GM19043 (cell line): ENCODE data around the gene MUC21.

Source experiments
- ATAC-seq: cut with Tn5 transposase; IDR thresholded peaks from one replicate; pipeline ENCODE4 v1.9.1; 2021; ENCODE audit warnings: low read depth; ENCODE audit not compliant: unreplicated experiment

The MUC21 gene

DNA sequence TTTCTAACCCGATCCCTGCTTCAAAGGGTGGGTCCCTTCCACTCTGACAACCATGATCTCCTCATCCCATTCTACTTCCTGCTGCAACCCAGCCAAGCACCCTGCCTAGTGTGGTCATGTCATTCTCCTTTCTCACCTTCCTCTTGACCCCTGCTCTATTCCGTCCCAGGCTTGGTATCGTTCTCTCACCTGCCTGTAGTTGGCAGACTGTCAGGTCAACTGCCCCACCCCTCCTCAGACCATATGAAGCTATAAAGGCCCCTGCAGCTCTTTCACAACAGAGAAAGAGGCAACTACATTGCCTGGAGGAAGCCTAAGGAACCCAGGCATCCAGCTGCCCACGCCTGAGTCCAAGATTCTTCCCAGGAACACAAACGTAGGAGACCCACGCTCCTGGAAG is at the start of gene MUC21:
Gene MUC21, plus strand, starts transcription at position 280 of the 400 bp plus-strand sequence. CDS start 241 bp downstream, outside the sequence.
- ATAC-seq: no peak

- no peak for ATAC-seq
These were observed 48.5 kb upstream of the MUC21 start for GRCh38 chr6:30935018-30935417.

GRCh38 chr6:30937265-30937664 is 46.3 kb upstream of the MUC21 start:
- no peak for ATAC-seq

- no peak for ATAC-seq
These were observed 44.8 kb upstream of the MUC21 start for GRCh38 chr6:30938730-30939129.

- no peak for ATAC-seq
These were observed 44.0 kb upstream of the MUC21 start for GRCh38 chr6:30939473-30939872.

DNA sequence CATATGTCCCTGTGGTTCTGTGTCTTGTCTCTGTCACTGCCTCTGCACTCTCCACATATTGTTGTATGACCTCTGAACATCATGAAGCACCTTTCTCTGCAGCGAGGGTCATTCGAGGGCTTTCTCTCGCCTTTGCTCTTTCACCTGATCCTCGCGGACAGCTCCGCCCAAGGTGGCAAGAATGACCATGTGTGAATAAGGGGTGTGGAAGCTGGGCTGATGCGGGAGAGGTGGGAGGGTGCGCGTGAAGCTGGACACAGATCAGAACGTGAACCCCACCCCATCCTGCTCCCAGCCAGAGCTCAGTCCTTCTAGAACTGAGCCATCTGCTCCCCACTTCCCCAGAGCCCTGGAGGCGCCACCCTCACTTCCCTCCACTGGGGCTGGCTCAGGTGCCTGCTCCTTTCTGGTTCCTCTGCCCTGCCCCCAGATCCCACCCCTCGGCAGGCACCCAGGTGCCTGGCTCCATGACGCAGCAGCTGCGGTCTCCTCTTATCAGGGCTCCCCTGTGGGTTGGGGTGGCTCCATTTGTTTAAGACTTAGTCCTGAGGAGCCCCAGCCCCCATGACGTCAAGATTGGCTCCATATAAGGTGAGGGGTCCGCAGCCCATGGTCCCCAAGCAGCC is 43.0 kb upstream of the MUC21 start, which contains the start of gene MUCL3:
Gene MUCL3, plus strand, starts transcription at position 613 of the 626 bp plus-strand sequence. CDS start 27 bp downstream, outside the sequence.
- ATAC-seq: no peak

- no peak for ATAC-seq
These were observed 41.0 kb upstream of the MUC21 start for GRCh38 chr6:30942338-30943060.

DNA sequence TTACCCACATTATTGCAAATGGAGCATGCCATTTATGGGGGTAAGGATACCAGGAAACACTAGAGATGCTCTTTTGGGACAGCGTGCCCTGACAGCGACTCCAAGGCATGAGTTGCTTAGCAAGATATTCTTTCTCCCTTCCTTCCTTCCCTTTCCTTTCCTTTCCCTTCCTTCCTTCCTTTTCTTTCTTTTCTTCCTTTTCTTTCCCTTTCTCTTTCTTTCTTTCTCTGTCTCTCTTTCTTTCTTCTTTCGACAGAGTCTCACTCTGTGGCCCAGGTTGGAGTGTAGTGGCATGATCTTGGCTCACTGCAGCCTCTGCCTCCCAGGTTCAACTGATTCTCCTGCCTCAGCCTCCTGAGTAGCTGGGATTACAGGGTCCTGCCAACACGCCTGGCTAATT is 39.5 kb upstream of the MUC21 start:
- no peak for ATAC-seq

GRCh38 chr6:30945281-30945680 is 38.2 kb upstream of the MUC21 start:
- ATAC-seq: no peak

DNA sequence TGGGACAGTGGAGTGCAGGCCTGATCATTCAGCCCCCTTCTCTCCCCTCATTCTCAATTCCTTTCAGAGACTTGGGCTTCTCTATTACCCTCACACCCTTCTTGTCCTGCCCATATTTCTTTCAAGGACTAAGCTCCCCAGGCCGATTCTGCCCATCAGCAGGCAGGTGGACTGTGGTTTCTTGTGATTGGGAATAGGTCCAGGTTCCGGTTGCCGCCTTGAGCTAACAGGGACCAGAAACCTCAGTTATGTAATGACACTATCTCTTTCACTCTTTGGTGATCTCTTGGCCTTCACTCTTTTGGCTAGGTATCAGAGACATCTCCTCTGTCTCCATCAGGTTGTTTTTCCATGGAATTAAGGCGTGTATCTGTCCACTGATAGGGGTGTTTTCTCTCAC is 36.3 kb upstream of the MUC21 start:
- no peak for ATAC-seq

DNA sequence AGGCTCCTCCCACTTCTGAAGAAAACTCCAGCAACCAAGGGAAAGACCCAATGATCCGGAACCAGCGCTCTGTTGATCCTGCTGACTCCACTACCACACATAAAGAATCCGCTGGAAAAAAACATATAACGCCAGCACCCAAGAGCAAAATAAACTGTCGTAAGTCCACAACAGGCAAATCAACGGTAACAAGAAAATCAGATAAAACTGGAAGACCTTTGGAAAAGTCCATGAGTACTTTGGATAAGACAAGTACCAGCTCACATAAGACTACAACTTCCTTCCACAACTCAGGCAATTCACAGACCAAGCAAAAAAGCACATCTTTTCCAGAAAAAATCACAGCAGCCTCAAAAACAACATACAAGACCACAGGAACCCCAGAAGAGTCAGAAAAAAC is 34.7 kb upstream of the MUC21 start:
- ATAC-seq: no peak

- ATAC-seq: no peak
These were observed 31.5 kb upstream of the MUC21 start for GRCh38 chr6:30951907-30952469.

- ATAC-seq: no peak
These were observed 28.7 kb upstream of the MUC21 start for GRCh38 chr6:30954631-30955366.

GRCh38 chr6:30955367-30956042 is 28.0 kb upstream of the MUC21 start:
- no peak for ATAC-seq

- ATAC-seq: no peak
These were observed 25.8 kb upstream of the MUC21 start for GRCh38 chr6:30957716-30958115.

- ATAC-seq: no peak
These were observed 22.4 kb upstream of the MUC21 start for GRCh38 chr6:30960907-30961673.

- no peak for ATAC-seq
These were observed 20.8 kb upstream of the MUC21 start for GRCh38 chr6:30962716-30963115.

- no peak for ATAC-seq
These were observed 19.9 kb upstream of the MUC21 start for GRCh38 chr6:30963641-30964040.

- no peak for ATAC-seq
These were observed 19.4 kb upstream of the MUC21 start for GRCh38 chr6:30964075-30964474.

DNA sequence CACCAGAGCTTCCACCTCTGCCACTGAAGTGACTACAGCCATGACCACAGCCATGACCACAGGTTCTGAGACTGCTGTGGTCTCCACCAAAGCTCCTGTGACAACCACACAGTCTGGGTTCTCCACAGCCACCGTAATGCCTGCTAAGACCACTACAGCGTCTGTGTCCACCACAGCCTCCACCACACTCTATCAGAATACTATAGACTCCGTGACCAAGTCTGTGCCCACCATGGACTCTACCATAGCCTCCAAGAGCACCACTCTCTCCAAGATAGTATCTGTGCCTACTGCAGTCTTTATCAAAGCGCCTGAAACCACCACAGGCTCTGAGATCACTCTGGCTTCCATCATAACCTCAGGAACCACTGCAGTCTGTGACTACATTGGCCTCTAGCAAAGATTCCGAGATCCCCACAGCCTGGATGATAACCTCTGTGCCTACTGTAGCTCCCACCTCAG is 18.3 kb upstream of the MUC21 start:
- no peak for ATAC-seq
